ENCODE data around the gene MROH8. TPM values are rescaled to one million over a fixed set of nuclear protein-coding genes. Genes with fewer than 3 reads are reported as not detected.

The MROH8 gene
- total RNA-seq, 1 experiment from 2014 or later = 1.8 TPM

GRCh38 chr20:37209661-37210314 lies 30.4 kb upstream of the MROH8 start:
- no peak for ATAC-seq
- in situ Hi-C loops (cut with HindIII; ENCODE audit: low pct_unique_long_range_greater_than_20kb, low sequenced_read_pairs) (no loop called here), intact Hi-C loops (cut with micrococcal nuclease; ENCODE audit: unreplicated experiment) (no loop called here)
- Histone ChIP-seq H3K27ac (ENCODE audit: low read length) (no peak overlapping the region), H3K4me3 (ENCODE audit: low read depth in 2 of 2, low read length in 2 of 2) (no peak overlapping the region), H3K27me3 (ENCODE audit: control insufficient read depth, insufficient read depth, low read length) (no peaks in the 10 kb centered on the region), H3K36me3 (ENCODE audit: control insufficient read depth, insufficient read depth, low read length) (peaks cover 36% of the 10 kb centered on the region), H3K4me1 (ENCODE audit: control insufficient read depth, insufficient read depth, low read length) (no peaks in the 10 kb centered on the region), H3K9me3 (ENCODE audit: control insufficient read depth, insufficient read depth, low read depth, low read length) (no peaks in the 10 kb centered on the region)
- ChIA-PET POLR2A (no interaction called here), CTCF (interaction anchor here (0.7 kb wide), 3 partner anchors 14 to 72 kb away, joined by 3 to 5 read pairs (median 5); no protein-coding TSS in a partner anchor)
- TF ChIP-seq REST (IDR thresholded peaks at IDR 0.05; ENCODE audit: insufficient read depth in 1 of 2, low read depth in 2 of 2, low read length in 1 of 2) = no peak
- no peak for TF ChIP-seq TCF7L2 (IDR thresholded peaks at IDR 0.05; ENCODE audit: low read depth, low read length)
- TF ChIP-seq CTCF (IDR thresholded peaks at IDR 0.05) = no peak
- TF ChIP-seq POLR2AphosphoS5 (IDR thresholded peaks at IDR 0.05; ENCODE audit: low read depth, low read length) = no peak
- no peak for TF ChIP-seq SIN3A (IDR thresholded peaks at IDR 0.05; ENCODE audit: borderline replicate concordance, insufficient read depth, low read depth, low read length)
- no peak for DNase-seq (ENCODE audit: low read depth, low spot score)
- BruUV-seq (replicated peaks) = no TSS peak

- ChIA-PET CTCF (interaction anchor here (0.7 kb wide), 1 partner anchor 73 kb away, joined by 3 read pairs; no protein-coding TSS in a partner anchor), POLR2A (no interaction called here)
- intact Hi-C loops (cut with micrococcal nuclease; ENCODE audit: unreplicated experiment) (no loop called here), in situ Hi-C loops (cut with HindIII; ENCODE audit: low pct_unique_long_range_greater_than_20kb, low sequenced_read_pairs) (no loop called here)
- Histone ChIP-seq H3K9me3 (ENCODE audit: control insufficient read depth, insufficient read depth, low read depth, low read length) (no peaks in the 10 kb centered on the region), H3K27me3 (ENCODE audit: control insufficient read depth, insufficient read depth, low read length) (no peaks in the 10 kb centered on the region), H3K36me3 (ENCODE audit: control insufficient read depth, insufficient read depth, low read length) (peaks cover 36% of the 10 kb centered on the region), H3K4me1 (ENCODE audit: control insufficient read depth, insufficient read depth, low read length) (no peaks in the 10 kb centered on the region), H3K4me3 (ENCODE audit: low read depth in 2 of 2, low read length in 2 of 2) (no peak overlapping the region), H3K27ac (ENCODE audit: low read length) (no peak overlapping the region)
- TF ChIP-seq SIN3A (IDR thresholded peaks at IDR 0.05; ENCODE audit: borderline replicate concordance, insufficient read depth, low read depth, low read length) (no peak), CTCF (IDR thresholded peaks at IDR 0.05) (no peak), TCF7L2 (IDR thresholded peaks at IDR 0.05; ENCODE audit: low read depth, low read length) (no peak), POLR2AphosphoS5 (IDR thresholded peaks at IDR 0.05; ENCODE audit: low read depth, low read length) (no peak), REST (IDR thresholded peaks at IDR 0.05; ENCODE audit: insufficient read depth in 1 of 2, low read depth in 2 of 2, low read length in 1 of 2) (no peak)
- DNase-seq (ENCODE audit: low read depth, low spot score) (no peak), ATAC-seq (no peak)
- BruUV-seq (replicated peaks) = no TSS peak
These were observed 29.8 kb upstream of the MROH8 start for GRCh38 chr20:37209193-37209592.

All from Panc1 (cell line).